ENCODE measurements around the gene PEPD.

- TF ChIP-seq, protein P1, sequence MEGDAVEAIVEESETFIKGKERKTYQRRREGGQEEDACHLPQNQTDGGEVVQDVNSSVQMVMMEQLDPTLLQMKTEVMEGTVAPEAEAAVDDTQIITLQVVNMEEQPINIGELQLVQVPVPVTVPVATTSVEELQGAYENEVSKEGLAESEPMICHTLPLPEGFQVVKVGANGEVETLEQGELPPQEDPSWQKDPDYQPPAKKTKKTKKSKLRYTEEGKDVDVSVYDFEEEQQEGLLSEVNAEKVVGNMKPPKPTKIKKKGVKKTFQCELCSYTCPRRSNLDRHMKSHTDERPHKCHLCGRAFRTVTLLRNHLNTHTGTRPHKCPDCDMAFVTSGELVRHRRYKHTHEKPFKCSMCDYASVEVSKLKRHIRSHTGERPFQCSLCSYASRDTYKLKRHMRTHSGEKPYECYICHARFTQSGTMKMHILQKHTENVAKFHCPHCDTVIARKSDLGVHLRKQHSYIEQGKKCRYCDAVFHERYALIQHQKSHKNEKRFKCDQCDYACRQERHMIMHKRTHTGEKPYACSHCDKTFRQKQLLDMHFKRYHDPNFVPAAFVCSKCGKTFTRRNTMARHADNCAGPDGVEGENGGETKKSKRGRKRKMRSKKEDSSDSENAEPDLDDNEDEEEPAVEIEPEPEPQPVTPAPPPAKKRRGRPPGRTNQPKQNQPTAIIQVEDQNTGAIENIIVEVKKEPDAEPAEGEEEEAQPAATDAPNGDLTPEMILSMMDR (IDR thresholded peaks at IDR 0.05 in 4 of 5, conservative IDR thresholded peaks at IDR 0.05 in 1 of 5) = no peak
- no peak for TF ChIP-seq POLR2A (IDR thresholded peaks at IDR 0.05)
Measured at GRCh38 chr19:33392341-33393285, 129.0 kb downstream of the PEPD start.
